H1 (cell line): ENCODE measurements around the gene CORO1C.

Experiments used
- ASH2L ChIP-seq: fragments of 200-600, 300-600 bp; sonication (generic); IDR thresholded peaks from one replicate; pipeline ENCODE4 v1.7.1; 2017; ENCODE audit warnings: low read length
- POLR2AphosphoS5 ChIP-seq: IDR thresholded peaks from 2 replicates; pipeline ENCODE4 v1.6.1; 2011; ENCODE audit warnings: low read depth, low read length
- RAD21 ChIP-seq, 2 experiments: IDR thresholded peaks in 1 of 2; conservative IDR thresholded peaks in 1 of 2; 2 replicates each; pipeline ENCODE4 v1.6.1; 2011; ENCODE audit warnings: low read depth in 2 of 2, low read length in 2 of 2, improper control_type of control experiment in 1 of 2, inconsistent platforms in 1 of 2, mild to moderate bottlenecking in 1 of 2, moderate library complexity in 1 of 2
- RFX5 ChIP-seq: IDR thresholded peaks from 2 replicates; pipeline ENCODE4 v1.6.1; 2011; ENCODE audit warnings: low read depth, low read length, improper control_type of control experiment, borderline replicate concordance
- ZNF274 ChIP-seq: IDR thresholded peaks from 2 replicates; pipeline ENCODE4 v1.7.0; 2012; ENCODE audit warnings: low read length, borderline replicate concordance; ENCODE audit errors: extremely low read depth

- no peak for TF ChIP-seq RFX5
- no peak for TF ChIP-seq ZNF274
- TF ChIP-seq POLR2AphosphoS5 = no peak
- TF ChIP-seq RAD21 (IDR thresholded peaks at IDR 0.05 in 1 of 2, conservative IDR thresholded peaks at IDR 0.05 in 1 of 2; ENCODE audit: low read depth in 2 of 2, low read length in 2 of 2) = no peak
- no peak for TF ChIP-seq ASH2L
Measured at GRCh38 chr12:108625228-108625627, 106.1 kb downstream of the CORO1C start.
